ENCODE results near the gene TRIP13.

GRCh38 chr5:961002-961710 lies 68.5 kb downstream of the TRIP13 start:
- TF ChIP-seq POLR2A (IDR thresholded peaks at IDR 0.05; ENCODE audit: low read depth, low read length) (no peak), POLR2AphosphoS5 (IDR thresholded peaks at IDR 0.05; ENCODE audit: low read depth, low read length) (no peak), TAF1 (IDR thresholded peaks at IDR 0.05; ENCODE audit: borderline replicate concordance, low read depth, low read length) (no peak)
